KOPT-K1 (cell line): ENCODE results near the gene CYTIP.

Source experiments
- H3K27ac ChIP-seq: fragments of 200-600 bp; sonication (generic); 2 replicates; pipeline ENCODE4 v1.5.1; 2016; ENCODE audit warnings: antibody characterized with exemption, mild to moderate bottlenecking, low read depth, low read length; ENCODE audit not compliant: poor library complexity, severe bottlenecking
- H3K36me3 ChIP-seq: fragments of 200-600 bp; sonication (generic); 2 replicates; pipeline ENCODE4 v1.5.1; 2017; ENCODE audit warnings: antibody characterized with exemption, mild to moderate bottlenecking, low read length, moderate library complexity; ENCODE audit not compliant: insufficient read depth
- H3K9me3 ChIP-seq: fragments of 200-600 bp; sonication (generic); 2 replicates; pipeline ENCODE4 v1.5.1; 2017; ENCODE audit warnings: antibody characterized with exemption, low read length, mild to moderate bottlenecking; ENCODE audit not compliant: insufficient read depth, poor library complexity, severe bottlenecking

Gene CYTIP

DNA sequence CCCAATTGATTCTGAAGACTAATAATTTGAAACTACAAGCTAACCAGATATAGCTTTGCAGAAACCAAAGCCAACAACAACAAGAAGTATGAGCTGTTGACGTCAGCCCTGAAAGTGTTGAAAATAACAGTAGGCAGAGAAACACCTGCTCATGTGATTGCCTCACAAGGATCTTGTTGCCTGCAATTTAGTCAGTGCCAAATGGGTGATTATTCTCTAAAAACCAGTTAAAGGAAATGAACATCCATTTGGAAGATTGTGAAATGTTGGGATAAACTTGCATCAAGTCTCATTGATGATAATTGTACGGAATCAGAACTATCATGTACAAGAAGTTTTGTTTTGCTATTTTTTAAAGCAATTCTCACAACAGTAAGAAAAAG, 2.8 kb downstream of the CYTIP start:
- H3K27ac ChIP-seq, result no peak overlapping the region
- no peaks in the 10 kb centered on the region for H3K9me3 ChIP-seq

DNA sequence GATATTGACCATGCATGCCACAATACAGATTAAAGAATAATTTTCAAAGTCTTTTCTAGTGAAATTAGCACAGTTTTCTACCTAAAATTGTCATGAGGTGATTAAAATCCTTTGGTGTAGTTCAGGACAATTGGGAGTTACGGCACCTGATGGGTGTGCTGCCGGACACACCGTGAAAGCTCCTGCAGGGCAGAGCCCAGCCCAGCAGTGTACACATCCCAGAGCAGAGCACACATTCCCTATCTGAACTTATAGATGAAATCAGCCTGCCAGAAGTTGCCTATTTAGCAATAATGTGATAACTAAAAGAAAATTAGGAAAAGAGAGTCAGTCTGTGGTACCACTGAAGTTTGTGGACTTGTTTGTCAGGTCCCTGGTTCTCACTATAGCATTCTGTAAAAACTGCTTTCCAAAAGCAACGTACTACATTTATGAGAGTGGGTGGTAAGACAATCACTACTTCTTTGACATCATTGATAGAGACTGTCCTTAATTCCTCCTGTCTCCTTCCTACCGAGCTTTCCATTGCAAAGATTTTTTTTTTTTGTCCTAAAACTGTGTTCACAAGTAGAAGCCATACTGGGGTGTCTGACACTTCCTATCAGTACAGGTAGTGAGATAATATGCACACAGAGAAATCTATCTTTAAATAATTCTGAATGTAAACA, 3.4 kb downstream of the CYTIP start:
- Histone ChIP-seq H3K36me3 (no peaks in the 10 kb centered on the region), H3K27ac (no peak overlapping the region), H3K9me3 (no peaks in the 10 kb centered on the region)

More for the DNA sequence above, 2.8 kb downstream of the CYTIP start:
- H3K36me3 ChIP-seq, result no peaks in the 10 kb centered on the region

DNA sequence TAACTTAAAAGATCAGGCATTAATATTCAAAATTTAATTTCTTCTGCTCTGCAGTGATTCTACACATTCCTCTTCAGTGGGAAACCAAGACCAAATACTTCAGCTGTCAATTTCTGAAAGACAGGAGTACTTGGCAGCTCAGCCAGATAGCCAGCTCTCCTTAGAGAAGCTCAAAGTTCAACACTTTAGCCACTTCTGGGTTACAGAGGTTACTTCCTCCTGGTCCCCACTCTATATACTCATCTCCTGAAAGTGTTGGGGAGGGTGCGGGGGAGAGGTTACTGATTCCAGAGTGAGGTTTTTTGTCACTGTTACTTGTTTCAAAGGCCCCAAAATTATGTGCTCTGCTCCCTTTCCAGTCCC, 4.1 kb downstream of the CYTIP start:
- Histone ChIP-seq H3K27ac (no peak overlapping the region), H3K36me3 (no peaks in the 10 kb centered on the region), H3K9me3 (no peaks in the 10 kb centered on the region)

DNA sequence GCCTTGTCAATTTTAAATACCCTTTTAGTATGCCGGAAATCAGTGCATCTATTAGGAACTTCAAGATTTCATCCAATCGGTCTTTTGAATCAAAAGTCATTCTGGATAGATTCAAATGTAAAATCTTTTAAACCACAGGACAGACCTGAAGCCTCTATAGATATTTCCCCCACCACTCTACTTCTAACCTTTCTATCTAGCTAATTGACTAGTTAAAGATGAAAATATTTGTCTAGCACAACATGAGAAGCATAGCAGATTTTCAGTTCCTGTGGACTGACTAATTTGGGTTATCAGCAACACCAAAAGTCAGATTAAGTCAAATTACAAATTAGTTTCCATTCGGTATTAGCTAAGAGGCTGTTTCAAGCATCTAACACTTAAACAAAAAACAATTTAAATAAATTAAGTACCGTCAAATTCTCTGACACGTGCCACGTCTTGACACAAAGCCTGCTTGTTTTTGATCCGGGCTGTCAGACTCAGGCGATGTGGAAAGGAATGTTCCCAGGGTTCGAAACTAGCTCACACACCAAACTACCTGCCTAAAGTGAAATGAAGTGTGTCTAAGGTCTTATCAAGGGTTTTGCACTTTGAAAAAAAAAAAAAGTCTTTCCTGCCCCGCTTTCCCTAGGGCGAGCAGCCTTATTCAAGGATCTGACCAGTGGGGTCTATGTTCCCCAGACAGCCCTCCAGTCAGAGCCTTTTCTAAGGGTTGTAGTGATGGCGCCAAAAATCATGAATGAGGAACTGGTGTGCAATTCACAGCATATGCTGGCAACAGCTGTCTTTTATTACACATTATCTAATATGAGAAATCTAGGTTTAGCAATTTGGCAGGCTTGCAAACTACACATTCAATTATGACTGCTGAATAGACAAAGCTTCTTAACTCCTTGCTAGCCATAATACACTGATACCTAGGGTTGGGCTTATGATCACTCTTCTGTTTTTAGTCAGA, 4.7 kb downstream of the CYTIP start:
- Histone ChIP-seq H3K36me3 (no peaks in the 10 kb centered on the region), H3K27ac (no peak overlapping the region), H3K9me3 (no peaks in the 10 kb centered on the region)

DNA sequence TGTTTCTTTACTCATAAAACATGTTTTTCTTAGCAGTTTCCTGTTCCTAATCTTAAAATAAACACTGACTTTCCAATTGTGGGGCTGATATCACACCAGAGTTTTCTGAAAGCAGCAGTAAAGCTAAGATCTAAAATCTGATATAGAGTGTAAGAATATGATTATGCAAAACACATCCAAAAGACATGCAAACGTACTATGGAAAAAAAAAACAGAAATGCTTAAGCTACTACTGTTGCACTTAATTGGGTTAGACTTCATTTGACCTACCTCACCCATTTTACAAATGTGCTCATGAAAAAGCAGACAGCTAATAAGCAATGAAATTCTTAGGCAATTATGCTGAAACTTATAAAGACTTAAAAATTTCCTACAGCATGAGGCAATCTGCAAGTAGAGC, 10.5 kb downstream of the CYTIP start:
- Histone ChIP-seq H3K9me3 (no peaks in the 10 kb centered on the region), H3K36me3 (no peaks in the 10 kb centered on the region), H3K27ac (no peak overlapping the region)

DNA sequence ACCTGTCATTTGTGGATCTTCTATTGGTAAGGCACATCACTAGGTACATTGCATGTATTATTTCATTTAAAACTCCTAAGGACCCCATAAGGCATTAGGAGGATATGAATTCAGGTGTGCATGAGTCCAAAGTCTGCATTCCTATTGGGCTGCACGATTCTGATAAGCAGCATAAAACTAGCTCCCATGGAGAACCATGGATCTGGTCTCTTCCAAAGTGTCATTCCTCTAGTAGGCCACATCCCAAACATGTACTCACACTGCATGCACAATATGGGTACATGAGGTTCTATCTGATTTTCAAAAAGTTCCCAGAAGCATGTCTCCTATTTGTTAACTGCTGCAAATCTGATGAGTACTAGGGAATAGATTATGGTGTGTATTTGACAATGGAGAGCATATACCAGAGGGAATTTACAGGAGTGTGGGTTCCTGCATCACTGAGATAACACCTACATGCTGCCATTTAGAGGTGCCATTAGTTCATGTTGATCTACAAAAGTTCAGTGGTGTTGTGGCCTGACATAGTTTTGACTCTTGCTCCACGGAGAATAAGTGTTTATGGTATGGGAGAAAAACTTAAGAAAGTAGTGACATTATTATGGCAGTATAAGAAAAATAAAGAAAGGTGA, 11.3 kb downstream of the CYTIP start:
- Histone ChIP-seq H3K36me3 (no peaks in the 10 kb centered on the region), H3K27ac (no peak overlapping the region), H3K9me3 (no peaks in the 10 kb centered on the region)

DNA sequence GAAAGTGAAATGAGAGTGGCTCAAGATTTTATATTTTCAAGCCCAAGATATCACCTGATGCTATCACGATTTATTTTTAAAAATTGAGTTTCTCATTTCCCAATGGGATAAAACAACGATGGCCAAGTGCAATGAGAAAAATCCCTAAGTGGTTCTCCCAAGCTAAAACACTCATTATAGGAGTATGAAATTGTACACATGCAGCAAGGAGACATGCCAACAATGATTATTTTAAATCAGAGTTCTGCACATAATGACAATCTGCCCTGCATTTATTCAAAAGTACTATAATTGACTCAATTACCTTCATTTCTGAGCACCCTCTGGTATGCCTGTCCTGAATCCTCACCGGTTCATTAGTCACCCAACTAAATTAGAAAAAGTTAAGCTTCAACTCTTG, 12.7 kb downstream of the CYTIP start:
- Histone ChIP-seq H3K9me3 (peaks cover 7% of the 10 kb centered on the region), H3K36me3 (no peaks in the 10 kb centered on the region), H3K27ac (no peak overlapping the region)

DNA sequence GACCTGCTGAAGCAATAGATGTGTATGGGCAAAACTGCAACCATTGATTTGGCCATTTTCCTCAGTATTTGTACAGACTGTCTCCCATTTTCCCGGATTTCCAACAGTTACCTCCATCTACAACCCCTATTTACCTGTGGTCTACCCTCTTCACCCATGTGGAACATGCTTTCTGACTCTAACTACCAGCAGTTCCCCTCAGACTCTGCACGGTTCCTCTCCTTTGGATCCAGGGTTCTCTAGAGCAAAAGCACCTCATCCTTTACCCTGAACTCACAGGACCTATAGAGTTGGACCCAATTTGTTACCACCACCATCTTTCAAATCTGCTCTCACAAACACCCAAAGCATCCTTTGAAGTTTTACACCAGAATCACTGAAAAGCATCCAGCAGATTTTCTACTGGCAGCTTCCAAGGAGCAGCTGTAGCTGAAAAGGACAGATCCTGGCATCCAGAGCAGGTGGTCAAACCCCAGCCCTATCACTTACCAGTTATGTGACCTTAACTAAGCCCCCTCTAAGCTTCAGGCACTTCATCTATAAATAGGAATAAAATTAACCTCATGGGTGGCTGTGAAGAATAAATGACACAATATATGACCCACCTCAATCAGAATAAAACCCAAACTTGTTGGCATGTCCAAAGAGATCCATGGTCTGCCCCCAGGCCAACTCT, 15.3 kb downstream of the CYTIP start:
- H3K36me3 ChIP-seq, result no peaks in the 10 kb centered on the region
- peaks cover 8% of the 10 kb centered on the region for H3K9me3 ChIP-seq
- H3K27ac ChIP-seq, result no peak overlapping the region

DNA sequence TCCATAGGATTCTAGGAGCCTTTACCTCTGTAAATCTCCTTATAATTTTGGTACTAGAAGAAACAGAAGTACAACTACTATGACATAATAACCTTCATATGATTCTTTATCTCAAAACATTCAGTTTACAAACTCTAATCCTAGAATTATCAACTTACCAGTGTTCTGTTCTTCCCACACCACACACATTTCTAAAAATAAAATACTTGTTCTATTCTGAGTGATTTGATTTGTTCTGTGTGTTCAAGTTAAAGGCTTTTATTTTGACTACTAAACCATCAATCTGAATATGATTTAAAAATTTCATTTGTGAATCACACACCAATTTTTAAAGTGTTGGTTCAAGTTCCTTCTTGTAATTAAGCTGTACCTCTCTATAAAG, 16.0 kb downstream of the CYTIP start:
- no peak overlapping the region for H3K27ac ChIP-seq
- H3K9me3 ChIP-seq, result peaks cover 8% of the 10 kb centered on the region
- no peaks in the 10 kb centered on the region for H3K36me3 ChIP-seq

DNA sequence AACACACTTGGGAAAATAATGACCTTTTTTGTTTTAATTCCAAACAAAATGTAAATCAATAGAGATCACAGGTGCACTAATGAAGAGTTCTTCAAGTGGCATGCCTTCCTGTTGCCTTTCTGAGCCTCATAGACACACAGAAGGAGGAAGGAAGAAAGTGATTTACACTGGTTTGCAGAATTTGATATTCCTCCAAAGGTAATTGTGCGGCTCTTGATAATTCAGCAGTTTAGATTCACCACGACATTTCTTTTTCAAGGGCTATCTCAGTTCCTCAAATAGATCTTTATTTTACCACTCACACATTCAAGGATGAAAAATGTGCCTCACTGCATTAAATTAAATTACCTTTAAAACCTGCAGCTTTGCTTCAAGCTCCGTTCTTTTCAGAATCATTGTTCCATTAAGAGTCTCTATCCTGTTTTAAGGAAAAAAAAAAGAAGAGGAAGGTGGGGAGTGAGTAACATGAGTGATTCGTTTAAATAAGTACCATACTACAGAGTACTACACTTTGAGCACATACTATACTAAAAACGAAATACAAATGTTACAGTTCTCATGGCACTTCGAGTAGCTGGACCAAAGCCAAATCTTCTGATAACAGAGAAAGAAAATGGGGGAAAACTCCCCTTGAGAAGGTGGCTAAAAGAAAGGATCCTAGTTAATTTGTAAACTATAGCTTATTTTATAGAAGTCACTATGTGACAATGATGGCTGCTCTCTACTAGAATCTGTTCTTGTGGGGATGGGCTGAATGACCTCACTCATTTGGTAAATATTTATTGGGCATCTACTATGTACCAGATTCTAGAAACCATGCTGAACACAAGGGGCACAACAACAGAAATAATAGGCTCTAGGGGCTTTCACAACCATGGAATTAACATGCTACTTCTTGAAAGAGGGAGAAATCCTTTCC, 16.6 kb downstream of the CYTIP start:
- no peak overlapping the region for H3K27ac ChIP-seq
- no peaks in the 10 kb centered on the region for H3K36me3 ChIP-seq
- H3K9me3 ChIP-seq, result peaks cover 8% of the 10 kb centered on the region

DNA sequence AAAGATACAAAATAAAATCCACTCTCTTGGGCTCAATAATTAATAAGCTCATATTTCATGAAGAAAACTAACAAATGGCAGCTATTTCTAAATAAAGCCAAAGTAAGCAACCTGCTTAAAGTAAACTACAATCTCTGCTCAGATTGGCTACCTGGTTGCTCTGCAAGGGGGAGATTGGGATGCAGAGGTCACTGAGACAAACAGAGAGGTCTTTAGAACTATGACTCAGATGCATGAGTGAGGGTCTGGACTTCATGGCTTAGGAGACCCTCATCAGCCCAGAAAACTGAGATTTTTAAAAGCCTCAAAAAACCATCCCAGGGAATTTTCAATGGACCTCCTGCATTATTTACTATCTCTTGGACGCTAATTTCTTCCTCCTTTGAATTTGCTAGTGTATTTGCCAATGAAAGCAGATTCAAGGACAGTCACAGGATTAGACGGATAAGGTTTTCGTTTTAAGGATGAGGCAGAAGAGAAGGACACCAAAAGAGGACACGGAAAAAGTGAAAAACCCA, 17.4 kb downstream of the CYTIP start:
- no peaks in the 10 kb centered on the region for H3K36me3 ChIP-seq
- H3K27ac ChIP-seq, result no peak overlapping the region
- H3K9me3 ChIP-seq, result peaks cover 8% of the 10 kb centered on the region

DNA sequence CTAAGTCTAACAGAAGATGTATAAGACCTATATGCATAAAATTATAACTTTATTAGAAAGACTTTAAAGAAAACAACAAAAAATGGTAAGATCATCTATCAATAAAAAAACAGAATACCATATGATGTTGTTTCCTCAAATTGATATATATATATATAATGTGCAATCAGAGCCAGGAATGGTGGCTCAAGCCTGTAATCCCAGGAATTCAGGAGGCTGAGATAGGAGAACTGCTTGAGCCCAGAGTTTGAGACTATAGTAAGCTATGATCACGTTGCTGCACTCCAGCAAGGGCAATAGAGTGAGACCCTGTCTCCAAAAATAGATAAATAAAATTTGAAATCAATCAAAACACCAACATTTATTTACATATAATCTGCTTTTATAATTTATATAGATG, 19.5 kb downstream of the CYTIP start:
- Histone ChIP-seq H3K9me3 (peaks cover 8% of the 10 kb centered on the region), H3K36me3 (no peaks in the 10 kb centered on the region), H3K27ac (no peak overlapping the region)

DNA sequence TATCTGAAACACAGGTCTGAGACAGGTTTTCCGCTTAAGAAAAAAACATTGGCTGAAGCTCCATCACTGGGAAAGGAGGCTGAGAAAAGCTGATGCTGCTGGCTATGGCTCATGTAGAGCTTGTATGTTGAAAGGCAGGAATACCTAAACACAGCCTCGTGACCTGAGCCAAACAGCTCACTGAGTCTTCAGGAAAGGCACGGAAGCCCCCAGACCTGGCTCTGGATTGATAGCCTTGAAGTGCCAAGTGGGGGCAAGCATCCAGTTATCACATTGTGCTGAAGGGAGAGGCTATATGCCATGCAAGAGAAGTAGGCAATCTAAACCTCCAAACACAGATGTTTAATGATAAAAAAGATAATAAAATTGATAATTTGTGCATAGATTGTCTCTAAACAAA, 21.9 kb downstream of the CYTIP start:
- Histone ChIP-seq H3K27ac (no peak overlapping the region), H3K9me3 (peaks cover 8% of the 10 kb centered on the region), H3K36me3 (no peaks in the 10 kb centered on the region)

DNA sequence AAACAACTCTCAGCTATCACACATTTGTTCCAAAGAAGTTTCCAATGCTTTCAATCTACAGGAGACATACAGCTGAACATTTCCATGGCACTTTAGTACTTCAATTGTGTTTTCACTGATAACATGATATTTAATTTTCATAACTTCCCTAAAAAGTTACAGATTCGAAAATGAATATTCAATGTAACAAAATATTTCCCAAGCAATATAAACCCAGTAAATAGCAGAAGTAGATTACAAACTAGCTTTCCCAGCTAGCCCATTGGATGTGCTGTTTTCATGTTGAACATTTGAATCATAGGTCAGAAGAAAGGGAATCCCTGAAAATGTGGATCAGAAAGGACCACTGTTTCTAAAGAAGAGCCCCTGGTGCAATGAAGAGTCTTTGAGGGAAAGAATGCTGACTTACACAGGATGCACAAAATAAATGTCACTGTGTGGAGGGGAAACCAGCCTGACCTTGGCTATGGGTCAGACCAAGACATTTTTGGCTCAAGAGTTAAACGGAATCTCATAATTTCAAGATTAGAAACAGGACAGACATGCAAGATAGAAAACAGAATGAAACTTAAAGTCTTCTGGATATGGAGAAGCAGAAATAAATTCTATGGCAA, 22.5 kb downstream of the CYTIP start:
- H3K27ac ChIP-seq, result no peak overlapping the region
- no peaks in the 10 kb centered on the region for H3K36me3 ChIP-seq
- H3K9me3 ChIP-seq, result peaks cover 3% of the 10 kb centered on the region
